ACHN (cell line): ENCODE data around the gene ZSCAN10.
"Not testable (repeated sequence)": the region's sequence is repeated elsewhere in the genome, so short reads cannot be mapped to it uniquely, and the experiment has no call there.

Source experiments
- DNase-seq: peaks from one replicate; pipeline ENCODE4 v3.0.0-alpha.2; 2015
- in situ Hi-C: cut with HindIII; loops from 2 replicates; pipeline ENCODE4 v1.10.0; 2017; ENCODE audit warnings: low sequenced_read_pairs, low pct_ligation_motif_present, low pct_unique_long_range_greater_than_20kb

The ZSCAN10 gene

GRCh38 chr16:3089717-3090592 is 9.1 kb downstream of the ZSCAN10 start:
- DNase-seq: no peak
- in situ Hi-C loops: no loop called here

- DNase-seq: no peak
- in situ Hi-C loops: no loop called here
These were observed 10.0 kb downstream of the ZSCAN10 start for GRCh38 chr16:3088925-3089716.

GRCh38 chr16:3088450-3088849 is 10.6 kb downstream of the ZSCAN10 start:
- no peak for DNase-seq
- in situ Hi-C loops: no loop called here

- peak; percentile 22 for DNase-seq
- in situ Hi-C loops: no loop called here
These were observed 11.6 kb downstream of the ZSCAN10 start for GRCh38 chr16:3087243-3088235.

GRCh38 chr16:3086596-3087242 is 12.4 kb downstream of the ZSCAN10 start:
- no peak for DNase-seq
- in situ Hi-C loops: no loop called here

- in situ Hi-C loops: no loop called here
- DNase-seq: no peak
These were observed 13.1 kb downstream of the ZSCAN10 start for GRCh38 chr16:3085868-3086595.

- in situ Hi-C loops: no loop called here
- DNase-seq: no peak
These were observed 14.0 kb downstream of the ZSCAN10 start for GRCh38 chr16:3084969-3085670.

- DNase-seq: no peak
- in situ Hi-C loops: no loop called here
These were observed 14.6 kb downstream of the ZSCAN10 start for GRCh38 chr16:3084491-3084890.

GRCh38 chr16:3083408-3083807 is 15.7 kb downstream of the ZSCAN10 start:
- in situ Hi-C loops, DNase-seq: not testable (repeated sequence)

- in situ Hi-C loops, DNase-seq: not testable (repeated sequence)
These were observed 17.1 kb downstream of the ZSCAN10 start for GRCh38 chr16:3081957-3082356.

- in situ Hi-C loops: no loop called here
- DNase-seq: no peak
These were observed 19.1 kb downstream of the ZSCAN10 start for GRCh38 chr16:3080024-3080423.

- in situ Hi-C loops: no loop called here
- no peak for DNase-seq
These were observed 22.5 kb downstream of the ZSCAN10 start for GRCh38 chr16:3076577-3076976.

- DNase-seq, in situ Hi-C loops: not testable (repeated sequence)
These were observed 23.1 kb downstream of the ZSCAN10 start for GRCh38 chr16:3075946-3076345.

- no peak for DNase-seq
- in situ Hi-C loops: no loop called here
These were observed 23.6 kb downstream of the ZSCAN10 start for GRCh38 chr16:3075523-3075915.

GRCh38 chr16:3074860-3075522 is 24.1 kb downstream of the ZSCAN10 start:
- no peak for DNase-seq
- in situ Hi-C loops: no loop called here

GRCh38 chr16:3073448-3073847 is 25.6 kb downstream of the ZSCAN10 start:
- no peak for DNase-seq
- in situ Hi-C loops: no loop called here
